Measurements from ENCODE around the gene SNW1.
"Not testable (repeated sequence)": the region's sequence is repeated elsewhere in the genome, so short reads cannot be mapped to it uniquely, and the experiment has no call there.

The SNW1 gene

DNA sequence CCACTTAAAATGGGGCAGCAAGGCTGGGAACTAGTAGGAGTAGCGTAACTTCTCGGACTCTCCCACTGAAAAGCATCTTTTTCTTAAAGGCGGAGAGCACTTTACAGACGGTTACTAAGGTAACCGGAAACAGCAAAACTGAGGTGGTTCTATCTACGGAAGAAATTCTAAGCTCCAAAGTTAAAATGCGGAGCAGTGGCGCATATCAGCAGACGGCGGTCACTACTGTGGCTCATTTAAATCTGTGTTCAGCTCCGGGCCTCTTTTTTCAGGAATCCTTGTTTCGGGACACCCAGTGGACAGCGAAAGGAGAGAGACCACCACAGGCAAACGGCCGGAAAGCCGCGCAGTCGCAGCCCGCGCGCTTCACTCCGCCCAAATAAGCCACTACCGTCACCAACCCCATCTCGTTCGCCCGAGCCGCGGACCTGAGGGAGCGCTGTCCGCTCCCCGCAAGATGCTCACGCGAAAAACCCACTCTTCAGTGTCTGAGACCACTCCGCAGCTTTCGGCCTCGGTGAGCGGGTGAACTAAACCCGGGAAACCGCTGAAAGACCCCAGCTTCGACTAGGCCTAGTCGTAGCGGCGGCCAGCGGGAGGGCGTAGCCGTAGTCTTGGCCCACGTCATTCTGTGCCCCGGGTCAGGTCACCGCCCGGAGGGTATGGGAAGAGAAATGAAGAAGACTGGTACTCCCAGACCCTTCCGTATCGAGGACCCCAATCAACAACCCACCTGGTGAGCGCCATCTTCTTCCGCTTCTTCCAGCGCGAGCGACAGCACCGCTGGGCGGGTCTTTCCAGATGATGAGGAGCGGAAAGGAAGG is at the start of gene SNW1:
Gene SNW1 (minus strand): TSS at position 776 of the 824 bp plus-strand sequence. CDS start 29 bp downstream, at position 747.
- FAIRE-seq (peak; percentile 99), DNase-seq (ENCODE audit: insufficient read length, low spot score) (peak; percentile 90)

DNA sequence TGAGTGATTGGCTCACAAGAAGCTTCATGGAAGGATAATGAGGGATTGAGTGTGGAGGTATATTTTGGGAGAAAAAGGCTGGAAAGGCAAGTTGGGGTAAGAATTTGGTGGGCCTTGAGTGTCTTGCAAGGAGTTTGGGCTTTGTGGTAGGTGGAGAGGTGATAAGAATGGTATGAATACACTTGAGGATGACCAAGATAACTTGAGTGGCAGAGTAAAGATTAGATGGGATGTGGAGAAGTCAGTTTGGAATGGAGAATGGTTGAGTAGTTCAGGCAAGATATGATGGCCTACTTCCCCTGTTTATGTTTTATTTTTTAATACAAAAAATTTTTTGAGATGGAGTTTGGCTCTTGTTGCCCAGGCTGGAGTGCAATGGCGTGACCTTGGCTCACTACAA is 48.1 kb upstream of the SNW1 start:
- DNase-seq (ENCODE audit: insufficient read length, low spot score) (no peak), FAIRE-seq (no peak)

DNA sequence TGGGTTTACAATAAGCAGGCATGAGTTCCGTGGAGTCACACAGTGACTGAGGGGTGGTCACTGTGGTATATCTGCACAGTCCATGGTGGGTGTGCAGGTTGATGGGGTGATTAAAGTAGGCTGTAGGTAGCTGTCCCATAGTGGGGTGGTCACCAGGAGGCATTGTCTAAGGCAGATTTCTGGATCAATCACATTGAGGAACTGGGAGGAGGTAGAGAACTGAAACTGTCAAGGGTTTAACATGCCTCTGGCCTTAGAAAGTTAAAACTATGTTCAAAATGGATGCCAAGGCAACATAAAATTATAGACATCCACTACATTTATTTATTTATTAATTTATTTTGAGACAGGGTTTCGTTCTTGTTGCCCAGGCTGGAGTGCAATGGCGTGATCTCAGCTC is 47.3 kb upstream of the SNW1 start:
- no peak for DNase-seq (ENCODE audit: insufficient read length, low spot score)
- FAIRE-seq: no peak

DNA sequence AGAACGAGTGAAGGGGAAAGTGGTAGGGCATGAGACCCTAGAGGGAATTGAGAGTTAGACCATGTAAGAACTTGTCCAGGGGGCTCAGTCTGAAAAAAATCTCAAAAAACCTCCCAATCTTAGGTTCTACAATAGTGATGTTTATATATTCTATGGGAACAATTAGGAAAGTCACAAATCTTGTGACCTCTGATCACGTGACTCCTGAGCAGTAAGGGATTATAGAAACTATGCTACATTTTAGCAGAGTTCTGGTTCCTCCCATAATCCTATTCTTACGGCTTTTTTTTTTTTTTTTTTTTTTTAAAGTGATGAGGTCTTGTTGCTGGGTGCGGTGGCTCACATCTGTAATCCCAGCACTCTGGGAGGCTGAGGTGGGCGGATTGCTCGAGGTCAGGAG is 44.8 kb upstream of the SNW1 start:
- FAIRE-seq: no peak
- DNase-seq (ENCODE audit: insufficient read length, low spot score): no peak

DNA sequence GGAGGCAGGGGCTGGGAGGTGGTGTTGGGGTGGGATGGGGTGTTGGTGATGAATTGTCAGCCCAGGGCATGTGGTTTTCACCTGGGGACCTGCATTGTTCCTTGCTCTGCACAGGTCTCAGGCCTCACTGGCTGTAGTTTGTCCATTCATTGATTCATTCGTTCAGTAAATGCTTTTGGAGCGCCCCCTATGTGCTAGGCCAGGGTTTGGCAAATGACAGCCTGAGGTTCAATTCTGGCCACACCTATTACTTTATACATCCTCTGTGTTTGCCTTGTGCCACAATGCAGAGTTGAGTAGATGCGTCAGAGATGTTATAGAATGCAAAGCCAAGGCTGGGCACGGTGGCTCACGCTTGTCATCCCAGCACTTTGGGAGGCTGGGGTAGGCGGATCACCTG is 43.6 kb upstream of the SNW1 start:
- FAIRE-seq: no peak
- no peak for DNase-seq (ENCODE audit: insufficient read length, low spot score)

DNA sequence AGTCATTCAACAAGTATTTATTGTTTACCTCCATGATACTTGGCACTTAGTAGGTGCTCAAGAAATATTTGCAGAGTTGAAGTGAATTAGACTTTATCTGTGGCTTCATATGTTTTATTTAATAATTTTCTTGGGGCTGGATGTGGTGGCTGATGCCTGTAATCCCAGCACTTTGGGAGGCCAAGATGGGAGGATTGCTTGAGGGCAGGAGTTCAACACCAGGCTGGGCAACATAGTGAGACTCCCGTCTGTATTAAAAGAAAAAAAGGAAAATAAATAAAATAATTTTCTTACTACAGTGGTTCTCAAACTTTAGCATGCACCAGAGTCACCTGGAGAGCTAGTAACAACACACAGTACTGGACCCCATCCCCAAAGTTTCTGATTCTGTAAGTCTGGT is 39.9 kb upstream of the SNW1 start:
- DNase-seq (ENCODE audit: insufficient read length, low spot score) (no peak), FAIRE-seq (no peak)

DNA sequence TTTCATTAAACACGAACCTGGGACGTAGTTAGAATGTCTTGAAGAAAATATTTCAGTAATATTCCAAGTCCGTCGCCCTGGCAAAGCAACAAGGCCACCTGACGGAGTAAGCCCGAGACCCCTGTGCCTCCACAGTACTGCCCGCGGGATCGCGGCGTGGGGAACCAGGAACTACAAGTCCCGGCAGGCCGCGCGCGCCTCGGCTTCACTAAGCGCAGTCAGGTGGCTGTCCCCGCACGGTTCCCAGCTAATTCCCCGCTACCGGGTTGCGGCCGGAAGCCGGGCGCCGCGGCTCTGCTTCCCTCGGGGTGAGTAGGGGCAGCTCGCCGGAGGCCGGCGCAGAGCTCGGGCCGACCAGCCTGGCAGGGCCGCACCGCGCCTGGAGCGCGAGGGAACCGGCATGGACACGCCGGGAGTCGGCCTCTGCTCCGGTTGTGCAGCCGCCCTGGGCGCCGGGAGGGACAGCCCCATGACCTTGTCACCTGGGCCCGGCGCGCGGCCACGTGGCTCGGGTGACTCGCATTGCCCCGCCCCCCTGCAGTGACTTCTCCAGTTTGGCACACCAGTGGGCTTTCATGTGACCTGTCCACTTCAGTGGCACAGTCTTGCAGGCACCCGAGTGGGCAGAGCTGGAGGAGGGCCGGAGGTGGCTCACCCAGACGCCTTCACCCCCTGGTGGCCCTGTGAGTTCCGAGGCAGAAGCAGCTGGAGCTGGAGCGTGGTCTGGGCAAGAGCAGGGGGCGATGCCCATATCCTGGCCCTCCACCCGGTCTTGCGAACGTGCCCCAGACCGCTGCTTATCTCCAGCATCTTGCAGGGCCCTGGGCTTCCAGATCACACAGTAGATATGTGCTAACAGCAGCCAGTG is 39.1 kb upstream of the SNW1 start, which contains the start of gene ADCK1:
Gene ADCK1 (plus strand): TSS at position 247 of the 868 bp plus-strand sequence. CDS start 18,870 bp downstream, outside the sequence.
- DNase-seq (ENCODE audit: insufficient read length, low spot score) (peak; percentile 86), FAIRE-seq (peak; percentile 71)

DNA sequence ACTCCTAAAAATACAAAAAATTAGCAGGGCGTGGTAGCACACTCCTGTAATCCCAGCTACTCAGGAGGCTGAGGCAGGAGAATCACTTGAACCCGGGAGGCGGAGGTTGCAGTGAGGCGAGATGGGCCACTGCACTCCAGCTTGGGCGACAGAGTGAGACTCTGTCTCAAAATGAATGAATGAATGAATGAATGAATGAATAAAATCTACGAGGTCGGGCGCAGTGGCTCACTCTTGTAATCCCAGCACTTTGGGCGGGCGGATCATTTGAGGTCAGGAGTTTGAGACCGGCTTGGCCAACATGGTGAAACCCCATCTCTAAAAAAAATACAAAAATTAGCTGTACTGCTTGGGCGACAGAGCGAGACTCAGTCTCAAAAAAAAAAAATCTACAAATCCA is 38.5 kb upstream of the SNW1 start:
- not testable (repeated sequence) for FAIRE-seq

DNA sequence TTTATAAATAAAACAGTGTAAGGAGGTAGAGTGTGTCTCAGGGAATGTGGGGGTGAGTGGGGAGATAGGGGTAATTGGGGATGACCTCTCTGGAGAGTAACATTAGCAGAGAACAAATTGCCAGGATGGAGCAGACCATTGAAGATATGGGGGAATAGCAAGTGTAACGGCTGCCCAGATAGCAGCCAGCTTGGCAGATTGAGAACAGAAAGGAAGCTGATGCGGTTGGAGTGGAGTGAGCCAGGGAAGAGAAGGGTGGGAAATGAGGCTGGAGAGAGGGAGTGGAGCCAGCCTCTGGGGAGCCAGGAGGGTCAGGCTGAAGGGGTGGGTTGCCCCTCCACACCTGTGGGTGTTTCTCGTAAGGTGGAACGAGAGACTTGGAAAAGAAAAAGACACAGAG is 33.4 kb upstream of the SNW1 start:
- FAIRE-seq: no peak

More for the DNA sequence above, 38.5 kb upstream of the SNW1 start:
- DNase-seq (ENCODE audit: insufficient read length, low spot score): not testable (repeated sequence)

DNA sequence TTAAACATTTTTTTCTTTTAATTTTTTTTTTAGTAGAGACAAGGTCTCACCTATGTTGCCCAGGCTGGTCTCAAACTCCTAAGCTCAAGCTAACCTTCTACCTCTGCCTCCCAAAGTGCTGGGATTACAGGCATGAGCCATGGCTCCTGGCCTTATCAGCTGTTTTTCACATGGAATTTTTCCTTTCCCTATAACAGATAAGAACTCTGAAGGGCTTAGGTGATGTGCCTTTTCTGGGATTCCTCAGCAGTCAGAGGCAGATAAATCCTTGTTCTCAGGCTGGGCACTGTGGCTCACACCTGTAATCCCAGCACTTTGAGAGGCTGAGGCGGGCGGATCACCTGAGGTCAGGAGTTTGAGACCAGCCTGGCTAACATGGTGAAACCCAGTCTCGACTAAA is 32.3 kb upstream of the SNW1 start:
- not testable (repeated sequence) for FAIRE-seq; DNase-seq (ENCODE audit: insufficient read length, low spot score)

More for the DNA sequence above, 33.4 kb upstream of the SNW1 start:
- DNase-seq (ENCODE audit: insufficient read length, low spot score): no peak

DNA sequence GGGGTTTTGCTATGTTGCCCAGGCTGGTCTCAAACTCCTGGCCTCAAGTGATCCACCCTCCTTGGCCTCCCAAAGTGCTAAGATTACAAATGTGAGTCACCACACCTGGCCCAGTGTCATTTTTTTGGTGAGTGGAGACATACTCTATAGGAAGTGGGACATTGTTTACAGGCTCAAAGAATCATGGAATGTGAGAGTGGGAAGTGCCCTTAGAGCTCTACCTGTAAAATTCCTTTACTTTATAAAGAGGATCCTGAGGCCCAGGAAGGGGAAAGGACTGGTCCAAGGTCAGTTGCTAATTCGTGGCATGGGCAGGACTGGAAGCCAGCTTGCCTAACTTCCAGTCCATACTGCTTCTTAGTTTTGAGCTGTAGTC is 30.3 kb upstream of the SNW1 start:
- no peak for DNase-seq (ENCODE audit: insufficient read length, low spot score)
- no peak for FAIRE-seq

DNA sequence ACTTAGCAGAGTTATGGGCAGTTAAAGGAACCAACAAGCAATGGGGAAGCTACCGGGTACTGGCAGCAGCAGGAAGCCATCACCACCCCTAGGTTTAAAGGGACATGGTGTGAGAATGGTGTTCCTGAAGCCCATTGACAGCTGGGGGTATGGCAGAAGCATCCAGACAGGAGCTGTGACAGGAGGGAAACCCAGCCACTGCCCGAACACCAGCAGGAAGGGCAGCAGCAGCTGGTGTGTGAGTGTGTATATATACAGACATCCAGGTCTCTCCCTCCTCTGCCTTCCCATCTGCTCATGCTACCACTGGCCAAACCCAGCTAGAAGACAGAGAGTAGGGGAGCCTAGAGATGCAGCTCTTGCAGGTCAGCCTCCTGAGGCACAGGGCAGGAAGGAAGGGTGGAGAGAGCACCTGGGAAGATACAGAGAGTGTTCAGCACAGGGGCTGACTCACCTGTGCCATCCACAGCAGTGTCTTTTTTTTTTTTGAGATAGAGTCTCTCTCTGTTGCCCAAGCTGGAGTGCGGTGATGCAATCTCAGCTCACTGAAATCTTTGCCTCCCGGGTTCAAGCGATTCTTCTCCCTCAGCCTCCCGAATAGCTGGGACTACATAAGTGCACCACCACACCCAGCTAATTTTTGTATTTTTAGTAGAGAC is 29.7 kb upstream of the SNW1 start:
- FAIRE-seq: no peak
- no peak for DNase-seq (ENCODE audit: insufficient read length, low spot score)

DNA sequence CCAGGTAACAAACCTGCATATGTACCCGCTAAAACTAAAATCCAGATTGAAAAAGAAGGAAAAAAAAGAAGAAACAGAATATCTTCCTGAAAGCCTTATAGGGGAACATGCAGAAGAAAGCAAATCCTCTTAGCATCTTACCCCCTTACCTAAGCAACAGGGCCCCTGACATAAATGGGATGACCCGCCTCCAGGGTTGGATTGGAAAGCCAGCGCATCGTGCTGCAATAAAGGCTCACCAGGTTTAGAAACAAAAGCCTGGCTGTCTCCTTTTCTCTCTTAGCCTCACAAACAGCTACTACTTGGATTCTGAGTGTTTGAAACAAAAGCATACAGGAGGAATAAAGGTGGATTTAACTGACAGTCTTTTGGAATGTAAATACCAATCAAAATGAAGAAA is 25.2 kb upstream of the SNW1 start:
- DNase-seq (ENCODE audit: insufficient read length, low spot score) (no peak), FAIRE-seq (no peak)

DNA sequence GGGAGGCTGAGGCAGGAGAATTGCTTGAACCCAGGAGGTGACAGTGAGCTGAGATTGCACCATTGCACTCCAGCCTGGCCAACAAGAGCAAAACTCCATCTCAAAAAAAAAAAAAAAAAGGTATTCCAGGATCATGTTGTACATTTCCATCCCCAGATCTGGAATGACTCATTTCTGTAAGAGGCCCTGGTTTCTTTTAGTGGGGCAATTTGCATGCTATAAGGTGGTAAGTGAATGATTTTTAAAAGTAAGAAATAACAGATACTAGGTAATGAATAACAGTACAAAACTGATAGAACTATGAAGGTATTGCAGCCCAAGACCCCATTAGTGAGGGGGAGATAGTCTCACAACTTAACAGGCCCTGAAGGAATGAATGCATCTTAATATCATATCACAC is 21.2 kb upstream of the SNW1 start:
- DNase-seq (ENCODE audit: insufficient read length, low spot score) (no peak), FAIRE-seq (no peak)

DNA sequence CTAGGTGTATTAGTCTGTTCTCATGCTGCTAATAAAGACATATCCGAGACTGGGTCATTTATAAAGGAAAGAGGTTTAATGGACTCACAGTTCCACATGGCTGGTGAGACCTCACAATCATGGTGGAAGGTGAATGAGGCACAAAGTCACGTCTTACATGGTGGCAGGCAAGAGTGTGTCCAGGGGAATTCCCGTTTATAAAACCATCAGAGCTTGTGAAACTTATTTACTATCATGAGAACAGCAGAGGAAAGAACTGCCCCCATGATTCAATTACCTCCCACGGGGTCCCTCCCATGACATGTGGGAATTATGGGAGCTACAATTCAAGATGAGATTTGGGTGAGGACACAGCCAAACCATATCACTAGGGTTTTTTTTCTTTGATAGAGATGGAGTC is 13.0 kb upstream of the SNW1 start:
- not testable (repeated sequence) for FAIRE-seq; DNase-seq (ENCODE audit: insufficient read length, low spot score)

DNA sequence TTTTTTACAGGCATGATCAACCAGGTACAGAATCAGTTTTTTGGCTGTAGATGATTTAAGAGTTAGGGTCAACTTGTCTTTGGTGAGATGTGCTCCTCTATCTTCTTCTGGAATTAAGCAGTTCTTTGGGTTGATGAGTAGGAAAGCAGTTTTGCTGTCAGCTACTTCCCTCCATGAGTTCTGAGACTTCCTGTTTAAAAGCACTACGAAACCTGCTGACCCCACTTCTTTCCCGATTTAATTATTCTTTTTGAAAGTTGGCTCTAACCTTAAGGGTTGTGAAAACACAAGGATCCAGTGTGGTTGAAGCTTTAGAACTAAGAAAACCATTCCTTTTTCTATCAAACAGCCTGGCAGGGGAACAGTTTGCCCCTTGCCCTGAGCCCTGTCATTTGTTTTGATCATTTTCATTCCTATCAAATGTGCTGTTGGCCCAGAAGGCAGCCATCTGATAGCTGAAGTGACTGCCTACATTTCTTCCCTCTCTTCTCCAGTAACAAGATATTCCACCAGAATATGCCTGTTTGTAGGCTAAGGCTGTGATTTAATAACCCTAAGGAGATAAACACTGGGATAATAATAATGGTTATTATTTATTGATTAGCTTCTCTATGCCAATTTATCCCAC is 7.6 kb upstream of the SNW1 start:
- not testable (repeated sequence) for DNase-seq (ENCODE audit: insufficient read length, low spot score); FAIRE-seq

DNA sequence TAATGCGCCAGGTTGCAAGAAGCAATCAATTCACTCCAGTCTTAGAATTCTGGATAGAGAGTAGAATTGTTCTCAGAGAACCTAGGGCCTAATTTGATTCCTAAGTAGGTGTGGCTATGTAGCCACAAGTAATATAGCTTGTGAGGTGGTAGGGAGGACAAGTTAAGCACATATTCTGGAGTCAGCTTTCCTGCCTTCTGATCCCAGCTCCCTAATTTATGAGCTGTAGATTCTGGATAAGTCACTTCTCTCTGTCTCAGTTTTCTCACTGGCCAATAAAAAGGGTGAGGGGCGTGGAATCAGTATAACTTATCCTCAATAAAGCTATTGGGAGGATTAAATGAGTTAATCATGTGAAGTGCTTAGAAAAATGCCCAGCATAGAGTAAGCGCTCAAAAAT is 3.0 kb upstream of the SNW1 start:
- no peak for FAIRE-seq

DNA sequence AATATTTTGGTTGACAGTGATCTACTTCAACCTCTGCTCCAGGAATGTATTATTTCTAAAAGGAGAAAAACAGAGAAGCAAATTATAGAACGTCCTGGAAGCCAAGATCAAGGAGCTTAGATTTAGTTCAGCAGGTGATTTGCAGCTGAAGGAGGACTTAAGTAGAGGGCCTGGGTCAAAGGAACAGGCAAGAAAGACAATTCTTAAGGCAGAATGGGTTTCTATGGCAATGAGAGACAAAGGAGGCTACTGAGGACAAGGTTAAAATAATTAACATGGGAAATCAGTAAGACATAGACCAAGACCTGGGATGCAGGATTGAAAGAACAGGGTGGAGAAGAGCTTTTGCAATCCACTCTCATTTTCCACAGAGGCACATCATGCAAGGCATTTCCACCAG is 2.4 kb upstream of the SNW1 start:
- FAIRE-seq: no peak
- no peak for DNase-seq (ENCODE audit: insufficient read length, low spot score)

More for the DNA sequence above, 3.0 kb upstream of the SNW1 start:
- no peak for DNase-seq (ENCODE audit: insufficient read length, low spot score)

DNA sequence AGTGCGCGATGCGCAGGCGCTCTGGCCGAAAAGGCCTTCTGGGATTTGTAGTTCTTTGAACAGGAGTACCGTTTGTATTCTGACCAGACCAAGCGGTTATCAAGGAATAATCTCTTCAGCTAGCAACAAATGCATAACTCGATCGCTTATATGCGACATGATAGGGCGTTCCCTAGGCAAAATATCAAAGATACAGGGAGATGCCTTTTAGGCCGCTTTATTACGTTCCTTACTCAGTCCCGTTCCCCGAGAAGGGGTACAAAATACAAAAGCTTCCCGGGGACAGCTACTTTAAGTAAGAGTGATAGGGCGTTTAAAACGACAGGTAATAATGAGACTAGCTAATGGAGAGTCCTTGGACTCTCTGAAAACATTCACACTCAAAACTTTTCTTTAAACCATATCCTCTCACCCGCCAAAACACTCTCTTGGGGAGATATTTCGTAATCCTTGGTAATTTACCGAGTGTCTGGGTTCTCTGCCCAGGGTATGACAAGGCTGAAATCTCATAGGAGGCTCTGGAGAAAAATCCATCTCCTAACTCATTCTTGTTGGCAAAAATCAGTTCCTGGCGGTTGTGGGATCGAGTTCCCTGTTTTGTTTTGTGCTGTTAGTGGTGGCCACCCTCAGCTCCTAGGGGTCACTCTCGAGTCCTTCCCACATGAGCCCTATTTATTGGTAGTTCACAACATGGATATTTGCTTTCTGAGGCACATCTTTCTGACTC is 412 bp upstream of the SNW1 start:
- FAIRE-seq (peak; percentile 58), DNase-seq (ENCODE audit: insufficient read length, low spot score) (no peak)
